GM18507 (cell line): ENCODE measurements around the gene SFTPA1.
"Not testable (repeated sequence)": the region's sequence is repeated elsewhere in the genome, so short reads cannot be mapped to it uniquely, and the experiment has no call there.

ENCODE experiments used
- DNase-seq: peaks from one replicate; pipeline ENCODE4 v3.0.0; 2011; ENCODE audit warnings: low read depth; ENCODE audit not compliant: insufficient read length; ENCODE audit errors: extremely low spot score
- FAIRE-seq: peaks from 2 replicates; lab custom pipeline; 2011; peaks lifted over from hg19 to GRCh38; lab: Jason Lieb, UNC

The SFTPA1 gene

DNA sequence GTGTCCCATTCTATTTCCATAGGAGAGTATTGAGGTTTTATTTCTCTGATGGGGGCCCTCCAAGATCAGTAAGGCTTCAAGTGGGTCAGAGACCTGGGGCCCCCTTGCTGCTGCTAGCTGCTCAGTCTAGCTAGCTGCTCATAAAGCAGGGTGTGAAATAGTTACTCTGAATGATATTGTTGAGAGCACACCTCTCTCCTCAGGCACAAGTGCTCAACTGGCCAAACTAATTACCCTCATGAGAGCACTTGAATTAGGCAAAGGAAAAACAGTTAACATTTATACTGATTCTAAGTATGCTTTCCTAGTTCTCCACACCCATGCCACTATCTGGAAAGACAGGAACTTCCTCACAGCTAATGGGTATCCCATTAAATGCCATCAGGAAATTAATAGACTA lies 5.4 kb upstream of the SFTPA1 start:
- FAIRE-seq = no peak
- no peak for DNase-seq

DNA sequence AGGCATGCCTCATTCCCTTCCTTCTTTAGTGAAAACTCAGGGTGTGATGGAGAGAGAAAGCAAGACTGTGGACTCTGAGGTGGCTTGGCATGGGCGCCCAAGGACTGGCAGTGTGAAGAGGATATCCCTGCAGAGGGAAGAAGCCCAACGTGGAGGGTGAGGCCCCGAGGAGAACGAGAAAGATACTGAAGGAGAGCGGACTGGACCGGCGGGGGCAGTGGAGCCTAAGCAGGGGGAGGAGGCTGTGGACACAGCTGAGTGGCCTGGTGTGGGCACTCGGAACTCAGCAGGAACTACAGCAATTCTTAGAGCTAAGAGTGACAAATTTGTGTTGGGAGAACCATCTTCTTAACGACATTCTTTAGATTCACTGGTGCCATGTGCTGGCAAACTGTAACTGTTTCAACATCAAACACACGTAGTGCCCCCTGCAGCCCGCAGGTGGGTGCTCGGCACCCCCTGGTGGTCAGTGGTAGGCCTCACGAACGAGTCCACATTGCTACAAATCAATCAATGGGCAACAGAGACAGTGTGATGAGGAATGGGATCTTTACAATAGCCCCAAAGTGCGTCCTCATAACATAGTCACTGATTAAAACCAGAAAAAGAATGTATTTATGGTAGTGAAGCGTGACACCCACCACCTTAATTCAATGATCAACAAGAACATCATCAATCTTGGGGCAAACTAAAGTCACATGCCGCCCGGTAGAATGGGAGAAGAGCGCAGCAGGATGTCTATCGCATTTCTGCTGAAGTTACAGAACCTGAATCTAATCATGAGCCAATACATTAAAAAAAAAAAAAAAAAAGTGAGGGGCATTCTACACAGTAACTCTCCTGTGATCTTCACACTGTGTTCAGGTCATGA lies 2.0 kb upstream of the SFTPA1 start:
- FAIRE-seq (peak; percentile 62), DNase-seq (peak; percentile 8)

DNA sequence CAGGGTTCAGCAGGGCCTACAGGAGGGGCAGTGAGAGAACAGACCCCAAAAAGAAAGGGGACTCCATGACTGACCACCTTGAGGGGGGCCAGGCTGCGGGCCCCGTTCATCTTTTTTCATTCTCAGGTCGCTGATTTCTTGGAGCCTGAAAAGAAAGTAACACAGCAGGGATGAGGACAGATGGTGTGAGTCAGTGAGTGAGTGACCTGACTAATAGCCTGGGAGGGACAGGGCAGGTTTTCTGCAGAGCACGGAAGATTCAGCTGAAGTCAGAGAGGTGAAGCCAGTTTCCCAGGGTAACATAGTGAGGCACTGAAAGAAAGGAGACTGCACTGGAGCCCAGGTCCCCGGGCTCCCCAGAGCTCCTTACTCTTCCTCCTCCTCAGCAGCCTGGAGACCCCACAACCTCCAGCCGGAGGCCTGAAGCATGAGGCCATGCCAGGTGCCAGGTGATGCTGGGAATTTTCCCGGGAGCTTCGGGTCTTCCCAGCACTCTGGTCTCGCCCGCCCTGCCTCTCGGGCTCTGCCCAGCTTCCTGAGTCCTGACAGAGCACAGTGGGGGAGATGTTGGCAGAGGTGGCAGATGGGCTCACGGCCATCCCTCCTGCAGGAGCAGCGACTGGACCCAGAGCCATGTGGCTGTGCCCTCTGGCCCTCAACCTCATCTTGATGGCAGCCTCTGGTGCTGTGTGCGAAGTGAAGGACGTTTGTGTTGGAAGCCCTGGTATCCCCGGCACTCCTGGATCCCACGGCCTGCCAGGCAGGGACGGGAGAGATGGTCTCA lies 646 bp downstream of the SFTPA1 start:
- DNase-seq, FAIRE-seq: not testable (repeated sequence)

DNA sequence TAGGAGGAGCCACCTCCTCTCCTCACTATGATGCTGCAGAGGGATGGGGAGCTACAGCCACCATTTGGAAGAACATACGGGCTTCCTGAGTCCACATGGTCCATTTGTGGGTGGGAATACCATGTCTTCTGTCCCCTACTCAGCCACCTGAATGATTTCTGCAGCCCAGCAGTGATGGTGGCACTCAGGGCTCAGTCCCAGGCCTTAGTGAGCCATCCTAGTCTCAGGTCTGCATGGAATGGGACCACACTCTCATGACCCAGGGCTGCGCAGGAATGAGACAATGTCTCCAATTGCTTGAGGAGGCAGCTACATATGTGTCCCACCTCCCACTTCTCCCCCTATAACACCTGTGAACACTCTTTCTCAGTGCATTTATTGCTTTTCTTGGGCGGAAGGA lies 4.8 kb downstream of the SFTPA1 start:
- DNase-seq (no peak), FAIRE-seq (no peak)

DNA sequence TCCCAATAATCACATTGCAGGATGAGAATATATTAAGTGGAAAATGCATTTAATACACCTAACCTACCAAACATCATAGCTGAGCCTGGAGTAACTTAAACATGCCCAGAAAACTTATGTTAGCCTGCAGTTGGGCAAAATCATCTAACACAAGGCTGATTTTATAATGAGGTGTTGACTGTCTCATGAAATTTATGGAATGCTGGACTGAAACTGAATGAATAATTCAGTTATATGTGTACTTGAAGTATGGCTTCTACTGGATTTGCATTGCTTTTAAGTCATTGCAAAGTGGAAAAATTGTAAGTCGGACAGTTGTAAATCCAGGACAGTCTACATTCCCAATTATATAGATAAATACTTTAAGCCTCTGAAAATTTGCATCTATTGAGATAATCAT lies 5.4 kb downstream of the SFTPA1 start:
- DNase-seq (no peak), FAIRE-seq (no peak)

DNA sequence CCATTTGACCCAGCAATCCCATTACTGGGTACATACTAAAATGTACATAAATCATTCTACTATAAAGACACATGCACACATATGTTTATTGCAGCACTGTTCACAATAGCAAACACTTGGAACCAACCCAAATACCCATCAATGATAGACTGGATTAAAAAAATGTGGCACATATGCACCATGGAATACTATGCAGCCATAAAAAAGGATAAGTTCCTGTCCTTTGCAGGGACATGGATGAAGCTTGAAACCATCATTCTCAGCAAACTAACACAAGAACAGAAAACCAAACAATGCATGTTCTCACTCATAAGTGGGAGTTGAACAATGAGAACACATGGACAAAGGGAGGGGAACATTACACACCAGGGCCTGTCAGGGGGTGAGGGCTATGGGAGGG lies 12.9 kb downstream of the SFTPA1 start:
- not testable (repeated sequence) for FAIRE-seq, DNase-seq

DNA sequence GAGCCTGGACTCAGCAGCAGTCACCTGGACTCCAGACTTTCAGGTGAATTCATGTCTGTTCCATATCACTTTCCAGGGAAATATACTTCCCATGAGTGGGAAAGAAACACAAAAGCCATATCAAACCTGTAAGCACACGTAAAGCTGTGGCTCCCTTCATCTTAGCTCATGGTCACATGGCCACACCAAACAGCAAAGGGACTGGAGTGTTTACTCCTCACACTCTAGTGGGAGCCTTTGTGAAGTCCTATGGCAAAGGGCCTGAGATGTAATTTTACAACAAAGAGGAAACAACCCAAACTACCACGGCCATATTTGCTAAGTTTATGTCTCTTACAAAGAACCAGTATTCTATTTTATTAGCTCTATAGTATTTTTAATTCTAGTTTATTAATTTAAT lies 16.3 kb downstream of the SFTPA1 start:
- DNase-seq = no peak

DNA sequence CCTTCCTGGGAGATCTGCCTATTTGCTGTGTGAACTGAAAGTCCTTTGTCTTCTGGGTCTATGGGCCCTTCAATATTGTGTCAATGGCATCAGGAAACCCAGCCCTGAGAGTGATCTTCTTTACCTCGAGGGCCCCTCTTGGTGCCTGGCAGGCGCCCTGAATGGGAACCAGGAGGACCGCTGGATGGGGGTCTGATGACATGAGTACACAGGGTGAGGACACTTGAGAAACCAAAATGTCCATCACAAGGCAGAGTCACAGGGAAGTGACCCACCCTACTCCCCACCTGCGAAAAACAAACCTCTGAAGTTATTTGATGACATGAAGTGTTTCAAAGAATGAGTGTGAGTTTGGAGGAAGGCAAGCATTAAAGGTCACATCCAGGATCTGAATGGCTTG lies 17.3 kb downstream of the SFTPA1 start:
- no peak for FAIRE-seq
- no peak for DNase-seq

More for the DNA sequence above, 16.3 kb downstream of the SFTPA1 start:
- no peak for FAIRE-seq

DNA sequence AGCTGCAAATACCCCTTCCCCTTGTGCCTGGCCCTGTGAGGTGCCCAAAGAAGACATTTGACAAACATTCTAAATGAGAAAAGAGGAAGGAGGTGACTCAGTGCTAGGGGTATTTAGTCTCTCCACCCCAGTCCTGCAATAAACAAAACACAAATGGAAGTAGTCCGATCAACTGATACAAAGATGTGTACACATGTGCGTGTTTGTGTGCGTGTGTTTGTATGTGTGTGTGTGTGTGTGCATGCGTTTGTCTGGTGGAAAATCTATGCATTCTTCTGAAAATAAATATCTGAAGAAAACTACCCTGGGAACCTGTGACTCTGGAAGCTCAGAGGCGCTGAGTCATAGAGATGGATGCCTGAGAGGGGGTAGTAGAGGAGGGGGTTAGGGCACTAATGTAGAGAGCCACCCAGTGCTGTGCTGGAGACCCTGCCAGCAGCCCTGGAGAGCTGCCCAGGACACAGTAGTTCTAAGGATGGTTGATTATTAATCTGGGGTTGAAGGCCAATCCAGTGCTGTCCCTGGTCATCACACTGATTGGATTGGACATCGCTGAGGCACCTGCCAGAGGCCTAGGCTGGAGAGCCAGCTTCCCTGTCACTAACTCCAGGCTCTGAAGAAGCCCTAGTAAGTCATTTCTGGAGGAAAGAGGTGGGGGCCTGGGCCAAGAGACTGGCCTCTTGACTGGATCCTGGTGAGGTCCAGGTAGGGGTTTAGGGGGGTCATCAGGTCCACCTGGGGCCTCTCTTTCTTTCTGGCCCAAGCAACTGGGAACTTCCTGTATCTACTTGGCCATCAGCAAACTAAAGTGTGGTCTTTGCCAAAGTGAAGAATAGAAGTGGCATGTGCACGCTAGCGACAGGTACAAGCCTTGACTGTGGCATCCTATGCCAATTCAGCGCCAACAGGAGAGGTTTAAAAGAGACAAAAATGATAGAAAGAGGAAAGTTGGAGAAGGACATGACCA lies 18.5 kb downstream of the SFTPA1 start:
- FAIRE-seq = no peak
- DNase-seq = no peak

DNA sequence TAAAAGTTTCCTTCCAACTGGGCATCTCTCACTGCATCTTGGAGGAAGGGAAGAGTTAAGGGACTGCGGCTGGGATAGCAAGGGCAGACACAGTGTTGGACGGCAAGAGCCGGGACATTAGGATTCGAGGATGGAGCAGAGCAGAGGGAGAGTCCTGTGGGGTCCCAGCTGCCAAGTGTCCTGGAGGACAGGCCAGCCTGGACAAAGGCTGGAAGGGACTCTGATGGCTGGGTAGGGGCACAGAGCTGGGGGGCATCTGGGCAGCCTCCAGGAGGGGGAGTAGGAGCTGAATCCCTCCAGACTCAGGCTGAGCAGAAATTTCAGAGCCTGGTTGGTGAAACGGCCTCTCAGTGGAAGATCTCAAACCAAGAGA lies 19.2 kb downstream of the SFTPA1 start:
- no peak for FAIRE-seq

DNA sequence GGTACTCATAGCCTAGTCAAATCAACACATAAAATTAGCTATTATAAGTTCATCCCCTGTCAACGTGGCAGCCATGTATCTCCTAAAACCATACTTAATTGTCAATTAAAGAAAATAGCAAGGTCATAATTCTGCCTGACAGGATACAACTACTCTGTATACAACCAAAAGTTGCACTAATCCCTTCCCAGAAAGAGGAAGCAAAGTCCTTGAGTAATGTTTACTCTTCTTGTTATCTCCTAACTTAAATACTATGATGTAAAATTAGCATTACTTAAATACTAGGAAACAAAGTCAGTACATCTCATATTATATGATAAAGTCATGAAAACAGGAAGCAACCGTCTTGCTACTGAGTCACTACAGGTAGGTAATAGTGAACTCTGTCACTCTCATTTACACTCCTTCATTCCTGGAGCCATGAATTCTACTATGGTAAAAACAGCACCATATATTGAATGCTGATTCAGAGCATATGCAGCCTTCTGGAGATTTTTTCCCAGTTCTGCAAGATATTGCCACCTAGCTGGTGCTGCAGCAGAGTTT lies 26.0 kb downstream of the SFTPA1 start:
- DNase-seq, FAIRE-seq: not testable (repeated sequence)

More for the DNA sequence above, 19.2 kb downstream of the SFTPA1 start:
- DNase-seq = no peak

DNA sequence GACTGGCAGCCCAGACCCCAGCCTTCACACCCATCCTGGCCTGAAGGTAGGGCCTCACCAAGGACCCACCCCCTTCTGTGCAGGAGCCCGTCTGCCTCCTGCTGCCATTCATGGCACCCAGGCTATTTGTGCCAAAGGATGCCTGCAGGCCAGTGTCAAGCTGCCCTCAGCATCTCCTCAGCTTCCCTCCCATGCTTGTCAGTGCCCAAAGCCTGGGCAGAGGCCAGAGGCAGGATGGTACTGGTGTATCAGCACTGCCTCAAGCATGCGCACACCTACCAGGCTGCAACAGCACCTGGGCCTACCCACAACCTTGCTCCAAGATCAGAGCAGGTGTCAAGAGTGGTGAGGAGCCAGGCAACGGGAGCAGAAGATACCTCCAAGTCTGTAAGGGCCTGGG lies 27.6 kb downstream of the SFTPA1 start:
- no peak for DNase-seq
- no peak for FAIRE-seq

DNA sequence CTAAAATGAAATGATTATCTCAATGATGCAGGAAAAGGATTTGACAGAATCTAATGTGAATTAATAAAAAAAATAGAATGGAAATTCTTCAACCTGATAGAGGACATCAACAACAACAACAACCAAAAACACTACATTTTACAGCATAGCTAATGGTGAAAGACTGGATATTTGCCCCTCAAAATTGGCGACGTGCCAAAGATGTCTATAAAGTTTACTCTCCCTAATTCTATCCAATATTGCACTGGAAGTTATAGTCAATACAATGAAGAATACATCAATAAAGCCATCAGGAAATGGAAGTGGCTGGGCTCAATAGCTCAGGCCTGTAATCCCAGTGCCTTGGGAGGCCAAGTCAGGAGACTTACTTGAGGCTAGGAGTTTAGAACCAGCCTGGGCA lies 42.0 kb downstream of the SFTPA1 start:
- FAIRE-seq, DNase-seq: not testable (repeated sequence)

DNA sequence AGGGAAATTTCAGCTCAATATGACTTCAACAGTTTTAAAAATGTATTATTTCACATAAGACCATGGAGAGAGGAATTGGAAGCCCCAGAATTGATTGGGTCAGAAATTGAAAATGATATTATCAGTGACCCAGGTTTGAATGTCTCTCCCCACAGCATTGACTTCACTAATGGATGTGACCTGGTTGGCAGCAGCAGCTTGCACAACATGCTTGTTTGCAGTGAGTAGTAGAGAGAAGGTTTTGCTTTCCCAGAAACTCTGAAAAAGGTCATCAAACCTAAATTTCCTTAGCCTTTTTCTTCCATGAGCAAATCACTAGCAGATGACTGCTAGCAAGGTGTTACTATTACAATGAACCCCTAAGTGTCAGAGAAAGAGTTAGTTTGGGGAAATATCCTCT lies 52.5 kb downstream of the SFTPA1 start:
- FAIRE-seq, DNase-seq: not testable (repeated sequence)

DNA sequence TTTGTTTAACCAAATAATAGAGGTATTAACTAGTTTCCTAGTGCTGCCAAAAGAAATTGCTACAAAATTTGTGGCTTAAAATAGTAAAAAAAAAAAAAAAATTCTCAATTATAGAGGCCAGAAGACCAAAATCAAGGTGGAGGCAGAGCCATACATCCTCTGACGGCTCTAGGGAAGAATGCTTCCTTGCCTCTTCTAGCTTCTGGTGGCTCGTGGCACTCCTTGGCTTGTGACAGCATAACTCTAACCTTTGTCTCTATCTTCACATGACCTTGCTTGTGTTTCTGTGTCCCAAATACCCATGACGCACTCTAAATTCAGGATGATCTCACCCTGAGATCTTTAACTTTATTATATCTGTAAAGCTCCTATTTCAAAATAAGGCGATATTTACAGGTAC lies 53.9 kb downstream of the SFTPA1 start:
- not testable (repeated sequence) for DNase-seq, FAIRE-seq
